WTC11 (cell line): ENCODE data around the gene TPCN2. TPM values are rescaled to one million over a fixed set of nuclear protein-coding genes. Genes with fewer than 3 reads are reported as not detected.

Experiments
- ATAC-seq: fragments of 200-7000 bp; cut with Tn5 transposase; 2 replicates; pipeline ENCODE4 v1.10.0; 2021; ENCODE audit warnings: mild to moderate bottlenecking, moderate library complexity
- CTCF ChIA-PET: fragments of 300-600 bp; sonication (Branson Sonifier 250); formaldehyde crosslinking; loops from one replicate; lab custom pipeline; 2021; ENCODE audit warnings: antibody characterized with exemption; lab: Charles Lee
- POLR2A ChIA-PET: fragments of 350-600 bp; sonication (Branson Sonifier 250); formaldehyde crosslinking; loops from one replicate; lab custom pipeline; 2021; ENCODE audit warnings: antibody characterized with exemption; lab: Charles Lee
- DNase-seq: peaks from one replicate; pipeline ENCODE4 v3.0.0; 2021; ENCODE audit warnings: low spot score
- H3K27ac Mint-ChIP-seq: 2 replicates; pipeline ENCODE4 v1.8.0; 2021; ENCODE audit warnings: mixed read lengths
- H3K27me3 Mint-ChIP-seq: 2 replicates; pipeline ENCODE4 v1.8.0; 2021; ENCODE audit warnings: low read depth, mild to moderate bottlenecking, moderate library complexity, mixed read lengths
- H3K36me3 Mint-ChIP-seq: 2 replicates; pipeline ENCODE4 v1.8.0; 2021; ENCODE audit warnings: mixed read lengths
- H3K4me1 Mint-ChIP-seq: 2 replicates; pipeline ENCODE4 v1.8.0; 2022; ENCODE audit warnings: mixed read lengths
- H3K4me3 Mint-ChIP-seq: 2 replicates; pipeline ENCODE4 v1.8.0; 2021; ENCODE audit warnings: mild to moderate bottlenecking, moderate library complexity, mixed read lengths
- H3K9me3 Mint-ChIP-seq: 2 replicates; pipeline ENCODE4 v1.8.0; 2021; ENCODE audit warnings: mixed read lengths
- ARID4B ChIP-seq: sonication (generic); formaldehyde crosslinking; IDR thresholded peaks from 2 replicates; pipeline ENCODE4 v1.8.0; 2023; ENCODE audit warnings: missing genetic modification reagents, mild to moderate bottlenecking, borderline replicate concordance
- ELF4 ChIP-seq: sonication (generic); formaldehyde crosslinking; IDR thresholded peaks from 2 replicates; pipeline ENCODE4 v1.8.1; 2022; ENCODE audit warnings: low read depth, mild to moderate bottlenecking, moderate library complexity, missing genetic modification reagents
- EMX1 ChIP-seq: fragments of 250-450 bp; sonication (Bioruptor Pico); IDR thresholded peaks from 2 replicates; pipeline ENCODE4 v1.8.0; 2021; ENCODE audit warnings: mild to moderate bottlenecking
- ESRRA ChIP-seq: sonication (generic); formaldehyde crosslinking; IDR thresholded peaks from 2 replicates; pipeline ENCODE4 v1.8.1; 2022; ENCODE audit warnings: mild to moderate bottlenecking, missing genetic modification reagents, borderline replicate concordance
- FOXP1 ChIP-seq: sonication (generic); formaldehyde crosslinking; IDR thresholded peaks from 2 replicates; pipeline ENCODE4 v1.8.0; 2022; ENCODE audit warnings: missing genetic modification reagents, mild to moderate bottlenecking, moderate library complexity, borderline replicate concordance
- GRHL2 ChIP-seq: fragments of 250-450 bp; sonication (Bioruptor Pico); IDR thresholded peaks from 2 replicates; pipeline ENCODE4 v1.8.0; 2022; ENCODE audit warnings: mild to moderate bottlenecking, moderate library complexity; ENCODE audit not compliant: insufficient replicate concordance, severe bottlenecking
- GTF2I ChIP-seq: fragments of 250-450 bp; sonication (Bioruptor Pico); conservative IDR thresholded peaks from 2 replicates; pipeline ENCODE4 v1.4.0; 2021; ENCODE audit warnings: mild to moderate bottlenecking
- IRF2 ChIP-seq: sonication (generic); formaldehyde crosslinking; IDR thresholded peaks from 2 replicates; pipeline ENCODE4 v1.8.0; 2022; ENCODE audit warnings: low read depth, missing genetic modification reagents, borderline replicate concordance
- MYBL2 ChIP-seq: sonication (generic); formaldehyde crosslinking; IDR thresholded peaks from 2 replicates; pipeline ENCODE4 v1.8.1; 2023; ENCODE audit warnings: mild to moderate bottlenecking, moderate library complexity, missing genetic modification reagents
- NFYB ChIP-seq: sonication (generic); formaldehyde crosslinking; conservative IDR thresholded peaks from 2 replicates; pipeline ENCODE4 v1.8.0; 2022; ENCODE audit warnings: low read depth, missing genetic modification reagents
- NR2C2 ChIP-seq: sonication (generic); formaldehyde crosslinking; IDR thresholded peaks from 2 replicates; pipeline ENCODE4 v1.8.0; 2022; ENCODE audit warnings: mild to moderate bottlenecking, missing genetic modification reagents
- RELA ChIP-seq: sonication (generic); formaldehyde crosslinking; IDR thresholded peaks from 2 replicates; pipeline ENCODE4 v1.8.1; 2022; ENCODE audit warnings: missing genetic modification reagents, mild to moderate bottlenecking, borderline replicate concordance
- SMAD3 ChIP-seq: sonication (generic); formaldehyde crosslinking; IDR thresholded peaks from 2 replicates; pipeline ENCODE4 v1.8.0; 2022; ENCODE audit warnings: missing genetic modification reagents, mild to moderate bottlenecking, borderline replicate concordance
- SMAD4 ChIP-seq: sonication (generic); formaldehyde crosslinking; IDR thresholded peaks from 2 replicates; pipeline ENCODE4 v1.8.0; 2022; ENCODE audit warnings: mild to moderate bottlenecking, missing genetic modification reagents
- TEAD1 ChIP-seq: sonication (generic); formaldehyde crosslinking; IDR thresholded peaks from 2 replicates; pipeline ENCODE4 v1.8.0; 2022; ENCODE audit warnings: mild to moderate bottlenecking, missing genetic modification reagents
- ZNF219 ChIP-seq: sonication (generic); formaldehyde crosslinking; IDR thresholded peaks from 2 replicates; pipeline ENCODE4 v1.8.0; 2023; ENCODE audit warnings: missing genetic modification reagents, mild to moderate bottlenecking, borderline replicate concordance
- ZNF281 ChIP-seq: sonication (generic); formaldehyde crosslinking; IDR thresholded peaks from 2 replicates; pipeline ENCODE4 v1.8.0; 2023; ENCODE audit warnings: mild to moderate bottlenecking, missing genetic modification reagents
- ZNF396 ChIP-seq: fragments of 250-450 bp; sonication (Bioruptor Pico); IDR thresholded peaks from 2 replicates; pipeline ENCODE4 v1.8.0; 2021; ENCODE audit warnings: mild to moderate bottlenecking, moderate library complexity, borderline replicate concordance
- ZNF416 ChIP-seq: fragments of 250-450 bp; sonication (Bioruptor Pico); IDR thresholded peaks from 2 replicates; pipeline ENCODE4 v1.9.0; 2021; ENCODE audit warnings: mild to moderate bottlenecking, inconsistent platforms
- total RNA-seq: library from RNA; stranded (reverse); gene quantifications from 3 replicates; pipeline ENCODE4 v1.2.3, GENCODE V29; 2021
- TF ChIP-seq, protein P1 (sequence below): sonication (generic); formaldehyde crosslinking; IDR thresholded peaks from 2 replicates; pipeline ENCODE4 v1.8.1; 2022; ENCODE audit warnings: low read depth, missing genetic modification reagents, borderline replicate concordance
- TF ChIP-seq, protein P2 (sequence below): sonication (generic); formaldehyde crosslinking; IDR thresholded peaks from 2 replicates; pipeline ENCODE4 v1.8.1; 2023; ENCODE audit warnings: mild to moderate bottlenecking, moderate library complexity, missing genetic modification reagents
- TF ChIP-seq, protein P3 (sequence below): sonication (generic); formaldehyde crosslinking; IDR thresholded peaks from 2 replicates; pipeline ENCODE4 v1.8.1; 2023; ENCODE audit warnings: mild to moderate bottlenecking, missing genetic modification reagents, moderate library complexity
- TF ChIP-seq, protein P4 (sequence below): fragments of 250-450 bp; sonication (Bioruptor Pico); IDR thresholded peaks from 2 replicates; pipeline ENCODE4 v1.9.0; 2021; ENCODE audit warnings: mild to moderate bottlenecking

The TPCN2 gene
- total RNA-seq, 1 experiment from 2014 or later: 24.6 TPM

DNA sequence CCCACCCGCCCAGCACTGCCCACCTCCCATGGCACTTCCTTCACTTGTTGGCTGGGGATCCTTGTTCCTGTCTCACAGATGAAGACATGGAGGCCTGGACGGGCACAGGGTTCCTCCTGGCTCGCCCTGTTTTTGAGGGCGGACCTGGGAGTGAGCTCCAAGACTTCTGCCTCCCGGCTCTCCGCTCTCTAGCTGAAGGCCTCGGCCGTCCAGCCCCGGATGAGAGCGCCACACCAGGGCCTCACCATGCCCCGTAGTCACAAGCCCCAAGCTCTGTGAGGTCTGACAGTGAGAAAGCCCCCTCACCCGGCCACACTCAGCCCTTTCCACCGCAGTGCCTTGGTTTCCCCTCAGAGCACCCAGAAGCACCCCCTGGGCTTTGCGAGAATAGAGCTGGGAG, 9.1 kb downstream of the TPCN2 start:
- POLR2A ChIA-PET: no interaction called here
- CTCF ChIA-PET: interaction anchor here (1.6 to 2.1 kb wide), 2 partner anchors 13 to 102 kb away, joined by 6 read pairs; no protein-coding TSS in a partner anchor
- Mint-ChIP-seq H3K27me3 (no peaks in the 10 kb centered on the region), H3K27ac (no peak overlapping the region), H3K9me3 (no peaks in the 10 kb centered on the region), H3K4me3 (no peak overlapping the region), H3K4me1 (no peaks in the 10 kb centered on the region), H3K36me3 (peaks cover 2% of the 10 kb centered on the region; the same call in 1 of the 2 replicates)
- ATAC-seq (no peak), DNase-seq (no peak)
- TF ChIP-seq GRHL2 (no peak), SMAD3 (CRISPR knock-in tag) (no peak), TEAD1 (CRISPR knock-in tag) (no peak), ZNF281 (no peak), RELA (no peak), NFYB (CRISPR knock-in tag) (no peak), ELF4 (CRISPR knock-in tag) (no peak)

- Mint-ChIP-seq H3K27me3 (no peaks in the 10 kb centered on the region), H3K9me3 (no peaks in the 10 kb centered on the region), H3K27ac (no peak overlapping the region), H3K4me1 (no peaks in the 10 kb centered on the region), H3K36me3 (peaks cover 2% of the 10 kb centered on the region; the same call in 1 of the 2 replicates), H3K4me3 (no peak overlapping the region)
- no peak for ATAC-seq
- TF ChIP-seq, protein P1, sequence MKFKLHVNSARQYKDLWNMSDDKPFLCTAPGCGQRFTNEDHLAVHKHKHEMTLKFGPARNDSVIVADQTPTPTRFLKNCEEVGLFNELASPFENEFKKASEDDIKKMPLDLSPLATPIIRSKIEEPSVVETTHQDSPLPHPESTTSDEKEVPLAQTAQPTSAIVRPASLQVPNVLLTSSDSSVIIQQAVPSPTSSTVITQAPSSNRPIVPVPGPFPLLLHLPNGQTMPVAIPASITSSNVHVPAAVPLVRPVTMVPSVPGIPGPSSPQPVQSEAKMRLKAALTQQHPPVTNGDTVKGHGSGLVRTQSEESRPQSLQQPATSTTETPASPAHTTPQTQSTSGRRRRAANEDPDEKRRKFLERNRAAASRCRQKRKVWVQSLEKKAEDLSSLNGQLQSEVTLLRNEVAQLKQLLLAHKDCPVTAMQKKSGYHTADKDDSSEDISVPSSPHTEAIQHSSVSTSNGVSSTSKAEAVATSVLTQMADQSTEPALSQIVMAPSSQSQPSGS (CRISPR knock-in tag): no peak
- no peak for TF ChIP-seq IRF2
- TF ChIP-seq, protein P2, sequence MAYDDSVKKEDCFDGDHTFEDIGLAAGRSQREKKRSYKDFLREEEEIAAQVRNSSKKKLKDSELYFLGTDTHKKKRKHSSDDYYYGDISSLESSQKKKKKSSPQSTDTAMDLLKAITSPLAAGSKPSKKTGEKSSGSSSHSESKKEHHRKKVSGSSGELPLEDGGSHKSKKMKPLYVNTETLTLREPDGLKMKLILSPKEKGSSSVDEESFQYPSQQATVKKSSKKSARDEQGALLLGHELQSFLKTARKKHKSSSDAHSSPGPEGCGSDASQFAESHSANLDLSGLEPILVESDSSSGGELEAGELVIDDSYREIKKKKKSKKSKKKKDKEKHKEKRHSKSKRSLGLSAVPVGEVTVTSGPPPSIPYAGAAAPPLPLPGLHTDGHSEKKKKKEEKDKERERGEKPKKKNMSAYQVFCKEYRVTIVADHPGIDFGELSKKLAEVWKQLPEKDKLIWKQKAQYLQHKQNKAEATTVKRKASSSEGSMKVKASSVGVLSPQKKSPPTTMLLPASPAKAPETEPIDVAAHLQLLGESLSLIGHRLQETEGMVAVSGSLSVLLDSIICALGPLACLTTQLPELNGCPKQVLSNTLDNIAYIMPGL (CRISPR knock-in tag): no peak
- no peak for TF ChIP-seq GRHL2
- no peak for TF ChIP-seq ZNF219 (CRISPR knock-in tag)
- TF ChIP-seq, protein P3, sequence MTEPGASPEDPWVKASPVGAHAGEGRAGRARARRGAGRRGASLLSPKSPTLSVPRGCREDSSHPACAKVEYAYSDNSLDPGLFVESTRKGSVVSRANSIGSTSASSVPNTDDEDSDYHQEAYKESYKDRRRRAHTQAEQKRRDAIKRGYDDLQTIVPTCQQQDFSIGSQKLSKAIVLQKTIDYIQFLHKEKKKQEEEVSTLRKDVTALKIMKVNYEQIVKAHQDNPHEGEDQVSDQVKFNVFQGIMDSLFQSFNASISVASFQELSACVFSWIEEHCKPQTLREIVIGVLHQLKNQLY (CRISPR knock-in tag): no peak
- TF ChIP-seq EMX1 (CRISPR knock-in tag): no peak
- TF ChIP-seq ZNF416 (CRISPR knock-in tag): no peak
- no peak for TF ChIP-seq MYBL2 (CRISPR knock-in tag)
- TF ChIP-seq, protein P4, sequence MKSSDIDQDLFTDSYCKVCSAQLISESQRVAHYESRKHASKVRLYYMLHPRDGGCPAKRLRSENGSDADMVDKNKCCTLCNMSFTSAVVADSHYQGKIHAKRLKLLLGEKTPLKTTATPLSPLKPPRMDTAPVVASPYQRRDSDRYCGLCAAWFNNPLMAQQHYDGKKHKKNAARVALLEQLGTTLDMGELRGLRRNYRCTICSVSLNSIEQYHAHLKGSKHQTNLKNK: no peak
- TF ChIP-seq FOXP1 (CRISPR knock-in tag): no peak
- no peak for TF ChIP-seq ZNF396 (CRISPR knock-in tag)
- no peak for TF ChIP-seq ARID4B (CRISPR knock-in tag)
- no peak for TF ChIP-seq GTF2I
- TF ChIP-seq SMAD4: no peak
- TF ChIP-seq NR2C2 (CRISPR knock-in tag): no peak
- TF ChIP-seq ESRRA: no peak
- ChIA-PET CTCF (interaction anchor here (2.1 kb wide), 1 partner anchor 14 kb away, joined by 6 read pairs; no protein-coding TSS in a partner anchor), POLR2A (no interaction called here)
- no peak for DNase-seq
Measured at GRCh38 chr11:69058511-69059270, 10.0 kb downstream of the TPCN2 start.
